ENCODE data around the gene MLF2. TPM values are rescaled to one million over a fixed set of nuclear protein-coding genes. Genes with fewer than 3 reads are reported as not detected.
"Not testable (repeated sequence)": the region's sequence is repeated elsewhere in the genome, so short reads cannot be mapped to it uniquely, and the experiment has no call there.

Gene MLF2
- total and polyA plus RNA-seq, 2 experiments from 2014 or later, result 210 to 508 TPM

GRCh38 chr12:6748761-6749160 is 4.2 kb downstream of the MLF2 start:
- H3K9me3 ChIP-seq (ENCODE audit: low read depth), result no peaks in the 10 kb centered on the region
- 96% methylated on average over 25 of the region's 28 CpGs for WGBS (ENCODE audit: low lambda C conversion rate, missing lambda C conversion rate)
- no peak overlapping the region for H3K27ac ChIP-seq
- H3K79me2 ChIP-seq, result peaks cover 26% of the 10 kb centered on the region
- TF ChIP-seq EZH2phosphoT487 (IDR thresholded peaks at IDR 0.05; ENCODE audit: low read depth, severe bottlenecking, unreplicated experiment) (no peak), EZH2 (IDR thresholded peaks at IDR 0.05; ENCODE audit: borderline replicate concordance) (no peak), CTCF (IDR thresholded peaks at IDR 0.05; ENCODE audit: poor library complexity) (no peak)
- no peaks in the 10 kb centered on the region for H3K27me3 ChIP-seq
- no peak overlapping the region for H3K4me3 ChIP-seq
- no peak for DNase-seq (ENCODE audit: low spot score)
- peaks cover 7% of the 10 kb centered on the region for H3K4me1 ChIP-seq (ENCODE audit: insufficient read depth)
- H3K36me3 ChIP-seq (replicated peaks; ENCODE audit: insufficient read depth, low read depth), result no peaks in the 10 kb centered on the region
- no peaks in the 10 kb centered on the region for H3K9me2 ChIP-seq (replicated peaks; ENCODE audit: insufficient read depth)
- H3K4me2 ChIP-seq, result no peak overlapping the region
- H2AFZ ChIP-seq, result no peak overlapping the region
- H4K20me1 ChIP-seq (ENCODE audit: insufficient read depth, poor library complexity, severe bottlenecking), result peaks cover 12% of the 10 kb centered on the region

- Histone ChIP-seq H4K20me1 (ENCODE audit: insufficient read depth, poor library complexity, severe bottlenecking) (peaks cover 10% of the 10 kb centered on the region), H3K36me3 (replicated peaks; ENCODE audit: insufficient read depth, low read depth) (no peaks in the 10 kb centered on the region), H3K27me3 (no peaks in the 10 kb centered on the region), H3K4me2 (no peak overlapping the region), H3K4me3 (no peak overlapping the region), H3K9me3 (ENCODE audit: low read depth) (no peaks in the 10 kb centered on the region), H2AFZ (no peak overlapping the region), H3K79me2 (peaks cover 20% of the 10 kb centered on the region), H3K9me2 (replicated peaks; ENCODE audit: insufficient read depth) (no peaks in the 10 kb centered on the region), H3K4me1 (ENCODE audit: insufficient read depth) (peaks cover 7% of the 10 kb centered on the region), H3K27ac (no peak overlapping the region)
- WGBS (ENCODE audit: low lambda C conversion rate, missing lambda C conversion rate), result 86% methylated on average over 4 of the region's 4 CpGs
- DNase-seq (ENCODE audit: low spot score), result no peak
- TF ChIP-seq CTCF (IDR thresholded peaks at IDR 0.05; ENCODE audit: poor library complexity) (no peak), EZH2phosphoT487 (IDR thresholded peaks at IDR 0.05; ENCODE audit: low read depth, severe bottlenecking, unreplicated experiment) (no peak), EZH2 (IDR thresholded peaks at IDR 0.05; ENCODE audit: borderline replicate concordance) (no peak)
These were observed 5.7 kb downstream of the MLF2 start for GRCh38 chr12:6747216-6747615.

- Histone ChIP-seq H2AFZ (no peak overlapping the region), H3K4me1 (ENCODE audit: insufficient read depth) (no peaks in the 10 kb centered on the region), H4K20me1 (ENCODE audit: insufficient read depth, poor library complexity, severe bottlenecking) (peaks cover 2% of the 10 kb centered on the region), H3K9me3 (ENCODE audit: low read depth) (no peaks in the 10 kb centered on the region), H3K36me3 (replicated peaks; ENCODE audit: insufficient read depth, low read depth) (no peaks in the 10 kb centered on the region), H3K79me2 (peaks cover 8% of the 10 kb centered on the region), H3K4me3 (no peak overlapping the region), H3K27me3 (no peaks in the 10 kb centered on the region), H3K4me2 (no peak overlapping the region), H3K27ac (no peak overlapping the region), H3K9me2 (replicated peaks; ENCODE audit: insufficient read depth) (no peaks in the 10 kb centered on the region)
- WGBS (ENCODE audit: low lambda C conversion rate, missing lambda C conversion rate), result 88% methylated on average over 13 of the region's 13 CpGs
- TF ChIP-seq EZH2 (IDR thresholded peaks at IDR 0.05; ENCODE audit: borderline replicate concordance), result no peak
- TF ChIP-seq EZH2phosphoT487 (IDR thresholded peaks at IDR 0.05; ENCODE audit: low read depth, severe bottlenecking, unreplicated experiment), result no peak
- DNase-seq (ENCODE audit: low spot score), result no peak
These were observed 7.0 kb downstream of the MLF2 start for GRCh38 chr12:6745741-6746525.

- H3K9me2 ChIP-seq (replicated peaks; ENCODE audit: insufficient read depth); H3K27ac ChIP-seq; H3K4me1 ChIP-seq (ENCODE audit: insufficient read depth); H2AFZ ChIP-seq; H3K4me2 ChIP-seq; H3K27me3 ChIP-seq; H3K79me2 ChIP-seq; H4K20me1 ChIP-seq (ENCODE audit: insufficient read depth, poor library complexity, severe bottlenecking); H3K4me3 ChIP-seq; DNase-seq (ENCODE audit: low spot score); H3K36me3 ChIP-seq (replicated peaks; ENCODE audit: insufficient read depth, low read depth); H3K9me3 ChIP-seq (ENCODE audit: low read depth): not testable (repeated sequence)
- WGBS (ENCODE audit: low lambda C conversion rate, missing lambda C conversion rate), result 66% methylated on average over 7 of the region's 7 CpGs
These were observed 9.6 kb downstream of the MLF2 start for GRCh38 chr12:6743300-6743699.
